Parathyroid adenoma (tissue), 2 donors: Measurements from ENCODE around the gene IGF1R.

Source experiments
- H2AFZ ChIP-seq: fragments of 300-600 bp; sonication (generic); one replicate; pipeline ENCODE4 v1.7.0; 2017; ENCODE audit warnings: antibody characterized with exemption, mild to moderate bottlenecking
- H3K27ac ChIP-seq: fragments of 300-600 bp; sonication (generic); one replicate; pipeline ENCODE4 v1.7.0; 2017
- H3K27me3 ChIP-seq: fragments of 300-600 bp; sonication (generic); one replicate; pipeline ENCODE4 v1.7.0; 2017; ENCODE audit warnings: low read length; ENCODE audit not compliant: control insufficient read depth, insufficient read depth
- H3K36me3 ChIP-seq: fragments of 300-600 bp; sonication (generic); one replicate; pipeline ENCODE4 v1.7.0; 2017; ENCODE audit warnings: low read length; ENCODE audit not compliant: control insufficient read depth, insufficient read depth
- H3K4me1 ChIP-seq: fragments of 300-600 bp; sonication (generic); one replicate; pipeline ENCODE4 v1.7.0; 2017; ENCODE audit warnings: control low read depth
- H3K4me2 ChIP-seq: fragments of 300-600 bp; sonication (generic); one replicate; pipeline ENCODE4 v1.7.0; 2017; ENCODE audit warnings: low read length
- H3K4me3 ChIP-seq: fragments of 300-600 bp; sonication (generic); one replicate; pipeline ENCODE4 v1.7.0; 2017; ENCODE audit warnings: low read depth, low read length
- H3K79me2 ChIP-seq: fragments of 300-600 bp; sonication (generic); one replicate; pipeline ENCODE4 v1.7.0; 2017; ENCODE audit warnings: control low read depth
- H3K9ac ChIP-seq: fragments of 300-600 bp; sonication (generic); one replicate; pipeline ENCODE4 v1.7.0; 2017; ENCODE audit warnings: mild to moderate bottlenecking
- H3K9me3 ChIP-seq: fragments of 300-600 bp; sonication (generic); one replicate; pipeline ENCODE4 v1.7.0; 2017; ENCODE audit warnings: low read length; ENCODE audit not compliant: control insufficient read depth
- TF ChIP-seq, protein P1 (sequence below): fragments of 300-600 bp; sonication (generic); IDR thresholded peaks from one replicate; pipeline ENCODE4 v1.7.0; 2017; ENCODE audit warnings: antibody characterized with exemption, mild to moderate bottlenecking
- donor health status: primary hyperparathyroidism.

Gene IGF1R

GRCh38 chr15:98787194-98787593 is 138.9 kb downstream of the IGF1R start:
- Histone ChIP-seq H2AFZ (no peak overlapping the region), H3K36me3 (no peaks in the 10 kb centered on the region), H3K79me2 (peaks cover 8% of the 10 kb centered on the region), H3K9ac (no peak overlapping the region), H3K9me3 (no peaks in the 10 kb centered on the region), H3K27me3 (no peaks in the 10 kb centered on the region), H3K4me2 (no peak overlapping the region), H3K4me3 (no peak overlapping the region), H3K4me1 (peaks cover 3% of the 10 kb centered on the region), H3K27ac (no peak overlapping the region)
- TF ChIP-seq, protein P1, sequence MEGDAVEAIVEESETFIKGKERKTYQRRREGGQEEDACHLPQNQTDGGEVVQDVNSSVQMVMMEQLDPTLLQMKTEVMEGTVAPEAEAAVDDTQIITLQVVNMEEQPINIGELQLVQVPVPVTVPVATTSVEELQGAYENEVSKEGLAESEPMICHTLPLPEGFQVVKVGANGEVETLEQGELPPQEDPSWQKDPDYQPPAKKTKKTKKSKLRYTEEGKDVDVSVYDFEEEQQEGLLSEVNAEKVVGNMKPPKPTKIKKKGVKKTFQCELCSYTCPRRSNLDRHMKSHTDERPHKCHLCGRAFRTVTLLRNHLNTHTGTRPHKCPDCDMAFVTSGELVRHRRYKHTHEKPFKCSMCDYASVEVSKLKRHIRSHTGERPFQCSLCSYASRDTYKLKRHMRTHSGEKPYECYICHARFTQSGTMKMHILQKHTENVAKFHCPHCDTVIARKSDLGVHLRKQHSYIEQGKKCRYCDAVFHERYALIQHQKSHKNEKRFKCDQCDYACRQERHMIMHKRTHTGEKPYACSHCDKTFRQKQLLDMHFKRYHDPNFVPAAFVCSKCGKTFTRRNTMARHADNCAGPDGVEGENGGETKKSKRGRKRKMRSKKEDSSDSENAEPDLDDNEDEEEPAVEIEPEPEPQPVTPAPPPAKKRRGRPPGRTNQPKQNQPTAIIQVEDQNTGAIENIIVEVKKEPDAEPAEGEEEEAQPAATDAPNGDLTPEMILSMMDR, result no peak

DNA sequence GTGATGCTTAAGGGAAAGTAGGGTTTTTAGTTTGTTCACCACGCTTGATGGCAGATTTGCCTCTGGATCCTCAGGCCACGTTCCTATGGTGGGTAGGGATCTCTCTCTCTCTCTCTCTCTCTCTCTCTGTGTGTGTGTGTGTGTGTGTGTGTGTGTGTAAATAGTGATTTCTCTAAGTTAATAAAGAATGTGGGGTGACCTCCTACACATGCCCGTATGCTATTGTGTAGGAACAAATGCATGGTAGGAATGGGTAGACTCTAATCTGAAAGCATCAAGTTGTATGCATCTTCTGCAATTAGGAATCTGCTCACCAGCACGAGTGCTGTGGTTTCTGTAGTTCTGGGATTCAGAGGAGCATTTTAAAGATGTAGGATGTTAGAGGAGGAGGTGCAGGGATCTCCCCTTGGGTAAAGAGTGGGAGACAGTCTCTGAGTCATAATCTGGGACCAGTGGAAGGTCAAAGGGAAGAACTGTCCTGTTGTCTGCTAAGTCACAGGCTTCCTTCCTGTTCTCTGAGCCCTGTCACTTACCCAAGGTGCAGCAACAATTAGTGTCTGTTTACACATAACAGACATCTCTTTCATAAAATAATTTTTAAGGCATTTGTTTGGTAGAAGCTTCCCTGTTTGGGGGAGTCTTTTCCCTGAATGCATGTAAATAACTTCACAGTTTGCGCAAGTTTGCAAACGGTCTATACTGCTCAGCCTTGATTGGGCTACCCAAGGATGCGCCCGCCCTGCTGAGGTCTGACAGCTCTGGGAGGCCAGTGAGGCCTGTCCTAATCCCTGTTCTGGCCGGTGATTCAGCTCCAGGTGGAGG is 139.8 kb downstream of the IGF1R start:
- Histone ChIP-seq H3K36me3 (no peaks in the 10 kb centered on the region), H3K27ac (no peak overlapping the region), H3K4me2 (no peak overlapping the region), H3K9ac (no peak overlapping the region), H3K79me2 (peaks cover 8% of the 10 kb centered on the region), H3K27me3 (no peaks in the 10 kb centered on the region), H3K4me3 (no peak overlapping the region), H2AFZ (no peak overlapping the region), H3K4me1 (peaks cover 4% of the 10 kb centered on the region), H3K9me3 (no peaks in the 10 kb centered on the region)
- TF ChIP-seq, protein P1, result no peak

GRCh38 chr15:98789020-98789419 is 140.7 kb downstream of the IGF1R start:
- peaks cover 4% of the 10 kb centered on the region for H3K4me1 ChIP-seq
- no peaks in the 10 kb centered on the region for H3K9me3 ChIP-seq
- no peak overlapping the region for H3K4me2 ChIP-seq
- H3K4me3 ChIP-seq, result no peak overlapping the region
- no peak overlapping the region for H3K9ac ChIP-seq
- TF ChIP-seq, protein P1, result no peak
- H3K27me3 ChIP-seq, result no peaks in the 10 kb centered on the region
- no peaks in the 10 kb centered on the region for H3K36me3 ChIP-seq
- no peak overlapping the region for H2AFZ ChIP-seq
- peaks cover 10% of the 10 kb centered on the region for H3K79me2 ChIP-seq
- H3K27ac ChIP-seq, result no peak overlapping the region

- Histone ChIP-seq H2AFZ (no peak overlapping the region), H3K36me3 (no peaks in the 10 kb centered on the region), H3K27ac (no peak overlapping the region), H3K9ac (no peak overlapping the region), H3K9me3 (no peaks in the 10 kb centered on the region), H3K79me2 (peaks cover 13% of the 10 kb centered on the region), H3K4me1 (peaks cover 4% of the 10 kb centered on the region), H3K4me3 (no peak overlapping the region), H3K4me2 (no peak overlapping the region), H3K27me3 (no peaks in the 10 kb centered on the region)
- TF ChIP-seq, protein P1, result no peak
Measured at GRCh38 chr15:98790270-98790669, 141.9 kb downstream of the IGF1R start.
